K562 (cell line): ENCODE measurements around the gene ARHGAP10. TPM values are rescaled to one million over a fixed set of nuclear protein-coding genes. Genes with fewer than 3 reads are reported as not detected.

Experiments used
- ATAC-seq: fragments of 200-7000 bp; cut with Tn5 transposase; 3 replicates; pipeline ENCODE4 v1.9.1; 2020; ENCODE audit warnings: moderate library complexity
- BruUV-seq: library from RNA; stranded (reverse); fragments of 400-500 nt; replicated peaks from 2 replicates; lab custom pipeline; 2021; lab: Mats Ljungman, UMichigan
- CTCF ChIA-PET: fragments of 300-600 bp; formaldehyde crosslinking; extraction: SDS; loops from one replicate; lab custom pipeline; 2021; ENCODE audit warnings: low intra/inter-chr PET ratio; lab: Yijun Ruan, JAX
- POLR2A ChIA-PET: fragments of 300-600, 350-650 bp; sonication (Branson Sonifier 250); formaldehyde crosslinking; extraction: SDS; loops from one replicate; lab custom pipeline; 2021; ENCODE audit warnings: antibody characterized with exemption, inconsistent platforms; lab: Yijun Ruan, JAX
- DNase-seq, 4 experiments: peaks; one replicate each; pipeline versions ENCODE4 v3.0.0 to v3.0.0-alpha.2; 2011 to 2018; ENCODE audit warnings: low spot score in 3 of 4, mixed read lengths in 3 of 4; ENCODE audit errors: extremely low read depth in 1 of 4
- FAIRE-seq: peaks from 2 replicates; lab custom pipeline; 2011; peaks lifted over from hg19 to GRCh38; lab: Jason Lieb, UNC
- H2AFZ ChIP-seq: 2 replicates; pipeline ENCODE4 v1.6.0; 2011; ENCODE audit warnings: low read depth, low read length, control low read depth, inconsistent platforms
- H3K27ac ChIP-seq: fragments of 200-600 bp; 3 replicates; pipeline ENCODE4 v1.8.0; 2011; ENCODE audit warnings: low read depth, mild to moderate bottlenecking, control low read depth, inconsistent platforms, low read length, moderate library complexity, mixed read lengths; ENCODE audit errors: extremely low read depth
- H3K27me3 ChIP-seq, 2 experiments: fragments of 300-600 bp in 1 of 2; 2 replicates in 1 of 2; 3 replicates in 1 of 2; pipeline versions ENCODE4 v1.6.0 to v1.8.0; 2011; ENCODE audit warnings: inconsistent platforms in 2 of 2, low read length in 2 of 2, mild to moderate bottlenecking in 1 of 2, mixed read lengths in 1 of 2, moderate library complexity in 1 of 2; ENCODE audit not compliant: control insufficient read depth in 2 of 2, insufficient read depth in 2 of 2
- H3K36me3 ChIP-seq: fragments of 300-600 bp; 3 replicates; pipeline ENCODE4 v1.8.0; 2011; ENCODE audit warnings: mild to moderate bottlenecking, low read length, inconsistent platforms; ENCODE audit not compliant: control insufficient read depth, insufficient read depth
- H3K4me1 ChIP-seq, 2 experiments: fragments of 200-600 bp in 1 of 2; replicated peaks in 1 of 2; 2 replicates in 1 of 2; 3 replicates in 1 of 2; pipeline versions ENCODE4 v1.5.1 to v1.8.0; 2011; ENCODE audit warnings: inconsistent platforms in 2 of 2, low read length in 2 of 2, mild to moderate bottlenecking in 1 of 2, mixed read lengths in 1 of 2, moderate library complexity in 1 of 2; ENCODE audit not compliant: control insufficient read depth in 2 of 2, insufficient read depth in 2 of 2
- H3K4me2 ChIP-seq: 2 replicates; pipeline ENCODE4 v1.6.1; 2011; ENCODE audit warnings: low read length, control low read depth, inconsistent platforms, mixed read lengths; ENCODE audit not compliant: insufficient read depth
- H3K4me3 ChIP-seq: fragments of 200-600 bp; sonication (generic), shearing (Covaris generic); 2 replicates; pipeline ENCODE4 v1.5.1; 2016; ENCODE audit warnings: control low read depth, inconsistent platforms
- H3K79me2 ChIP-seq: fragments of 200-600 bp; 3 replicates; pipeline ENCODE4 v1.8.0; 2011; ENCODE audit warnings: low read length, inconsistent platforms; ENCODE audit not compliant: control insufficient read depth, insufficient read depth
- H3K9ac ChIP-seq, 2 experiments: 2 replicates each; pipeline versions ENCODE4 v1.6.0 to v1.6.1; 2011; ENCODE audit warnings: low read depth in 2 of 2, low read length in 2 of 2, control low read depth in 1 of 2, inconsistent platforms in 1 of 2, mild to moderate bottlenecking in 1 of 2, mixed read lengths in 1 of 2; ENCODE audit not compliant: insufficient read depth in 1 of 2
- H3K9me1 ChIP-seq: one replicate; pipeline ENCODE4 v1.6.0; 2011; ENCODE audit warnings: inconsistent platforms, mild to moderate bottlenecking, low read length, moderate library complexity; ENCODE audit not compliant: control insufficient read depth, insufficient read depth
- H3K9me3 ChIP-seq: replicated peaks from 2 replicates; pipeline ENCODE4 v1.5.1; 2011; ENCODE audit warnings: low read depth, low read length, inconsistent platforms; ENCODE audit not compliant: control insufficient read depth, insufficient read depth
- H4K20me1 ChIP-seq: replicated peaks from 2 replicates; pipeline ENCODE4 v1.6.1; 2011; ENCODE audit warnings: low read length, inconsistent platforms, mixed read lengths; ENCODE audit not compliant: control insufficient read depth, insufficient read depth
- ATF6 ChIP-seq: sonication (generic); formaldehyde crosslinking; IDR thresholded peaks from 2 replicates; pipeline ENCODE4 v1.4.0; 2020; ENCODE audit warnings: mild to moderate bottlenecking, missing genetic modification reagents
- CAMTA2 ChIP-seq: fragments of 250-450 bp; sonication (Bioruptor Pico); conservative IDR thresholded peaks from 2 replicates; pipeline ENCODE4 v1.5.1; 2022
- E4F1 ChIP-seq: fragments of 250-450 bp; sonication (Bioruptor Pico); IDR thresholded peaks from 2 replicates; pipeline ENCODE4 v1.5.0; 2021; ENCODE audit warnings: mild to moderate bottlenecking, borderline replicate concordance
- ETV5 ChIP-seq: sonication (generic); formaldehyde crosslinking; IDR thresholded peaks from 2 replicates; pipeline ENCODE4 v1.4.0; 2020; ENCODE audit warnings: low read depth, mild to moderate bottlenecking, missing genetic modification reagents
- FOSL1 ChIP-seq: fragments of 200-800 bp; sonication (Bioruptor generic); conservative IDR thresholded peaks from 2 replicates; pipeline ENCODE4 v1.6.1; 2016; ENCODE audit warnings: missing genetic modification characterization, missing compliant biosample characterization
- MXI1 ChIP-seq: IDR thresholded peaks from 2 replicates; pipeline ENCODE4 v1.6.1; 2011; ENCODE audit warnings: low read depth, mild to moderate bottlenecking, improper control_type of control experiment, low read length
- NR2F6 ChIP-seq: fragments of 450-650 bp; formaldehyde crosslinking; IDR thresholded peaks from 2 replicates; pipeline ENCODE4 v1.4.0; 2020; ENCODE audit warnings: mild to moderate bottlenecking
- SMARCB1 ChIP-seq: IDR thresholded peaks from 2 replicates; pipeline ENCODE4 v1.6.1; 2011; ENCODE audit warnings: improper control_type of control experiment, low read depth; ENCODE audit not compliant: insufficient read length
- SRSF9 ChIP-seq: fragments of 200-400 bp; formaldehyde crosslinking; IDR thresholded peaks from 2 replicates; pipeline ENCODE4 v1.6.1; 2017; ENCODE audit warnings: low read depth, low read length, borderline replicate concordance
- TARDBP ChIP-seq: fragments of 450-650 bp; IDR thresholded peaks from 2 replicates; pipeline ENCODE4 v1.6.1; 2016
- TSHZ1 ChIP-seq: fragments of 250-450 bp; sonication (Bioruptor Pico); IDR thresholded peaks from 2 replicates; pipeline ENCODE4 v1.4.0; 2020; ENCODE audit warnings: mild to moderate bottlenecking, moderate library complexity
- ZBED1 ChIP-seq: IDR thresholded peaks from 2 replicates; pipeline ENCODE4 v1.6.1; 2014
- ZNF644 ChIP-seq: fragments of 200-800 bp; sonication (Bioruptor generic); IDR thresholded peaks from 2 replicates; pipeline ENCODE4 v1.6.1; 2016; ENCODE audit warnings: low read depth, missing genetic modification characterization, missing compliant biosample characterization
- ZNF696 ChIP-seq: fragments of 250-450 bp; sonication (Bioruptor Pico); conservative IDR thresholded peaks from 2 replicates; pipeline ENCODE4 v1.4.0; 2020; ENCODE audit warnings: mild to moderate bottlenecking, moderate library complexity
- WGBS: fragments of 100-300 bp; shearing (Covaris generic); methylation state at CpG from one replicate; pipeline ENCODE4 v1.1.6; 2016; ENCODE audit warnings: low coverage, mixed read lengths; ENCODE audit not compliant: insufficient coverage; ENCODE audit errors: missing lambda C conversion rate; 5-methylcytosine and 5-hydroxymethylcytosine counted together
- in situ Hi-C: fragments of 300-500 bp; cut with MboI; formaldehyde crosslinking; loops from 4 replicates; pipeline ENCODE4 v1.15.0; 2018; ENCODE audit warnings: inconsistent platforms, mixed read lengths
- intact Hi-C: fragments of 100-400 bp; cut with micrococcal nuclease; formaldehyde crosslinking; loops from 2 replicates; pipeline ENCODE4 v1.14.2; 2022
- polyA plus RNA-seq, 8 experiments: library from polyadenylated mRNA; depleted of rRNA in 4 of 8; stranded (reverse) in 5 of 8; unstranded in 3 of 8; fragments of >200 nt; fragmentation: Nextera tagmentation in 2 of 8; fragmentation: Illumina TruSeq in 1 of 8; extraction: Ambion mirVana in 2 of 8; extraction: Trizol in 1 of 8; gene quantifications; 2 replicates each; pipeline versions ENCODE4 v1.2.1 to v1.2.3, GENCODE V29; 2011 to 2014; ENCODE audit warnings: inconsistent platforms in 1 of 8, missing spikeins in 1 of 8
- total RNA-seq, 7 experiments: library from RNA; depleted of rRNA in 6 of 7; stranded (reverse); fragments of >200 nt in 6 of 7; fragmentation: Illumina TruSeq in 2 of 7; extraction: Trizol in 2 of 7; gene quantifications; 2 replicates each; pipeline versions ENCODE4 v1.2.1 to v1.2.3, GENCODE V29; 2011 to 2021; ENCODE audit warnings: low replicate concordance in 1 of 7

Gene ARHGAP10
- total and polyA plus RNA-seq, 9 of the 15 experiments (the other 6 are each of a cell fraction or from before 2014, with no cell fraction given): 0.03 to 0.22 (median 0.06) TPM; not detected in 3

- H3K9ac ChIP-seq: no peak overlapping the region
- BruUV-seq: no TSS peak
- ChIA-PET CTCF (no interaction called here), POLR2A (no interaction called here)
- DNase-seq: no peak
- no peaks in the 10 kb centered on the region for H3K79me2 ChIP-seq
- no peak for FAIRE-seq
- no peaks in the 10 kb centered on the region for H3K4me1 ChIP-seq
- H2AFZ ChIP-seq: no peak overlapping the region
- no peaks in the 10 kb centered on the region for H3K9me1 ChIP-seq
- intact Hi-C loops (no loop called here), in situ Hi-C loops (no loop called here)
- no peak overlapping the region for H3K27ac ChIP-seq
- no peaks in the 10 kb centered on the region for H3K9me3 ChIP-seq
- no peaks in the 10 kb centered on the region for H3K27me3 ChIP-seq
- WGBS: 0% methylated on average over 4 of the region's 4 CpGs
- ATAC-seq: no peak
- H4K20me1 ChIP-seq: no peaks in the 10 kb centered on the region
- TF ChIP-seq SMARCB1 (no peak), MXI1 (no peak), TARDBP (no peak), ETV5 (CRISPR knock-in tag) (no peak), ZBED1 (no peak), NR2F6 (CRISPR knock-in tag) (no peak), TSHZ1 (no peak), ZNF696 (CRISPR knock-in tag) (no peak), FOSL1 (tag) (no peak), ATF6 (CRISPR knock-in tag) (no peak), E4F1 (no peak), ZNF644 (no peak), SRSF9 (no peak), CAMTA2 (no peak)
- no peak overlapping the region for H3K4me3 ChIP-seq
- no peak overlapping the region for H3K4me2 ChIP-seq
- no peaks in the 10 kb centered on the region for H3K36me3 ChIP-seq
Measured at GRCh38 chr4:148025981-148026380, 294.1 kb downstream of the ARHGAP10 start.
